HCT116 (cell line): Measurements from ENCODE around the gene RMP24.

Experiments used
- ATAC-seq: fragments of 200-7000 bp; cut with Tn5 transposase; 2 replicates; pipeline ENCODE4 v1.9.1; 2020; ENCODE audit warnings: mild to moderate bottlenecking, moderate library complexity
- BruUV-seq: library from RNA; stranded (reverse); fragments of 400-500 nt; replicated peaks from 2 replicates; lab custom pipeline; 2021; lab: Mats Ljungman, UMichigan
- CTCF ChIA-PET: fragments of 300-600 bp; sonication (Branson Sonifier 250); formaldehyde crosslinking; loops from one replicate; lab custom pipeline; 2021; ENCODE audit warnings: antibody characterized with exemption; lab: Charles Lee
- POLR2A ChIA-PET: fragments of 300-600, 350-600 bp; sonication (Branson Sonifier 250); formaldehyde crosslinking; loops from one replicate; lab custom pipeline; 2021; ENCODE audit warnings: antibody characterized with exemption; lab: Charles Lee
- RAD21 ChIA-PET, 2 experiments: fragments of 300-600 bp; sonication (Branson Sonifier 250); formaldehyde crosslinking; loops; one replicate each; lab custom pipeline; 2023; ENCODE audit warnings: low total read pairs in 2 of 2; ENCODE audit not compliant: uncharacterized antibody in 2 of 2, unreplicated experiment in 2 of 2, low non-redundant PET in 1 of 2; lab: Charles Lee
- DNase-seq: peaks from one replicate; pipeline ENCODE4 v3.0.0-alpha.2; 2010; ENCODE audit warnings: low read depth, low spot score
- H2AFZ ChIP-seq: fragments of 200-600 bp; shearing (Covaris generic), sonication (generic); 2 replicates; pipeline ENCODE4 v1.6.1; 2017; ENCODE audit warnings: low read depth, mixed run types, mixed read lengths, antibody characterized with exemption, low read length; ENCODE audit not compliant: poor library complexity, severe bottlenecking
- H3K27ac ChIP-seq: 2 replicates; pipeline ENCODE4 v1.5.1; 2012; ENCODE audit warnings: low read depth, low read length
- H3K27me3 ChIP-seq: fragments of 200-600 bp; sonication (generic); 2 replicates; pipeline ENCODE4 v1.6.1; 2016; ENCODE audit warnings: mixed run types, low read length, mixed read lengths; ENCODE audit not compliant: insufficient read depth
- H3K36me3 ChIP-seq, 2 experiments: fragments of 200-500 bp in 1 of 2; fragments of 200-600 bp in 1 of 2; sonication (Bioruptor generic) in 1 of 2; sonication (generic) in 1 of 2; 2 replicates each; pipeline versions ENCODE4 v1.5.1 to v1.6.1; 2014 to 2016; ENCODE audit warnings: low read length in 2 of 2, inconsistent platforms in 1 of 2, mixed read lengths in 1 of 2, mixed run types in 1 of 2; ENCODE audit not compliant: insufficient read depth in 2 of 2, control insufficient read depth in 1 of 2
- H3K4me1 ChIP-seq, 2 experiments: fragments of 200-600 bp in 1 of 2; sonication (generic) in 1 of 2; 2 replicates each; pipeline versions ENCODE4 v1.5.1 to v1.6.1; 2012 to 2017; ENCODE audit warnings: low read length in 2 of 2, inconsistent platforms in 1 of 2, mild to moderate bottlenecking in 1 of 2, mixed read lengths in 1 of 2, mixed run types in 1 of 2, moderate library complexity in 1 of 2; ENCODE audit not compliant: insufficient read depth in 2 of 2, control insufficient read depth in 1 of 2
- H3K4me2 ChIP-seq: fragments of 200-600 bp; sonication (generic); 2 replicates; pipeline ENCODE4 v1.6.1; 2017; ENCODE audit warnings: mixed run types, low read length, mixed read lengths
- H3K4me3 ChIP-seq, 2 experiments: fragments of 200-600 bp in 1 of 2; sonication (generic) in 1 of 2; replicated peaks in 1 of 2; 2 replicates each; pipeline ENCODE4 v1.5.1; 2011 to 2016; ENCODE audit warnings: low read length in 2 of 2, control low read depth in 1 of 2, low read depth in 1 of 2, mild to moderate bottlenecking in 1 of 2, mixed read lengths in 1 of 2, mixed run types in 1 of 2
- H3K79me2 ChIP-seq: fragments of 200-600 bp; sonication (generic); 2 replicates; pipeline ENCODE4 v1.6.1; 2017; ENCODE audit warnings: mild to moderate bottlenecking, mixed run types, low read length, moderate library complexity, mixed read lengths; ENCODE audit not compliant: insufficient read depth
- H3K9ac ChIP-seq: fragments of 200-600 bp; sonication (generic); 2 replicates; pipeline ENCODE4 v1.6.1; 2016; ENCODE audit warnings: low read length, mixed read lengths
- H3K9me2 ChIP-seq: fragments of 200-600 bp; sonication (generic), shearing (Covaris generic); 2 replicates; pipeline ENCODE4 v1.6.1; 2017; ENCODE audit warnings: mixed run types, mild to moderate bottlenecking, moderate library complexity; ENCODE audit not compliant: insufficient read depth
- H3K9me3 ChIP-seq, 2 experiments: fragments of 200-500 bp in 1 of 2; fragments of 200-600 bp in 1 of 2; sonication (Bioruptor generic) in 1 of 2; sonication (generic) in 1 of 2; 2 replicates each; pipeline ENCODE4 v1.6.1; 2014 to 2017; ENCODE audit warnings: low read length in 2 of 2, mixed read lengths in 2 of 2, inconsistent platforms in 1 of 2, low read depth in 1 of 2, mild to moderate bottlenecking in 1 of 2, mixed run types in 1 of 2, moderate library complexity in 1 of 2; ENCODE audit not compliant: control insufficient read depth in 1 of 2, insufficient read depth in 1 of 2
- H4K20me1 ChIP-seq: fragments of 200-600 bp; sonication (generic), shearing (Covaris generic); 2 replicates; pipeline ENCODE4 v1.6.1; 2017; ENCODE audit warnings: mixed run types, mild to moderate bottlenecking, moderate library complexity; ENCODE audit not compliant: insufficient read depth
- CEBPB ChIP-seq: IDR thresholded peaks from 2 replicates; pipeline ENCODE4 v1.6.1; 2012; ENCODE audit warnings: low read depth
- ELF1 ChIP-seq: IDR thresholded peaks from 2 replicates; pipeline ENCODE4 v1.6.1; 2012; ENCODE audit warnings: low read depth, borderline replicate concordance
- EZH2 ChIP-seq: fragments of 200-600 bp; sonication (generic); IDR thresholded peaks from 2 replicates; pipeline ENCODE4 v1.6.1; 2017; ENCODE audit warnings: antibody characterized with exemption, mixed run types
- EZH2phosphoT487 ChIP-seq: fragments of 200-600 bp; IDR thresholded peaks from 2 replicates; pipeline ENCODE4 v1.6.1; 2018; ENCODE audit warnings: antibody characterized with exemption, borderline replicate concordance
- FOSL1 ChIP-seq: IDR thresholded peaks from 2 replicates; pipeline ENCODE4 v1.6.1; 2012; ENCODE audit warnings: low read depth
- RAD21 ChIP-seq: IDR thresholded peaks from 2 replicates; pipeline ENCODE4 v1.6.1; 2012; ENCODE audit warnings: low read depth, mild to moderate bottlenecking
- SIN3A ChIP-seq: IDR thresholded peaks from 2 replicates; pipeline ENCODE4 v1.6.1; 2012; ENCODE audit warnings: low read depth
- SP1 ChIP-seq: IDR thresholded peaks from 2 replicates; pipeline ENCODE4 v1.6.1; 2012; ENCODE audit warnings: low read depth
- SRF ChIP-seq: IDR thresholded peaks from 2 replicates; pipeline ENCODE4 v1.6.1; 2012; ENCODE audit warnings: low read depth
- TCF7L2 ChIP-seq: IDR thresholded peaks from 2 replicates; pipeline ENCODE4 v1.7.0; 2011; ENCODE audit warnings: borderline replicate concordance, inconsistent platforms; ENCODE audit not compliant: insufficient read depth, insufficient read length; ENCODE audit errors: extremely low read depth
- ZFX ChIP-seq: fragments of 450-650 bp; IDR thresholded peaks from 2 replicates; pipeline ENCODE4 v1.6.1; 2017
- ZNF274 ChIP-seq: fragments of 200-500 bp; sonication (Bioruptor generic); IDR thresholded peaks from 2 replicates; pipeline ENCODE4 v1.6.1; 2014; ENCODE audit warnings: mild to moderate bottlenecking, low read depth, low read length, inconsistent platforms
- intact Hi-C: fragments of 100-400 bp; cut with micrococcal nuclease; formaldehyde crosslinking; loops from 2 replicates; pipeline ENCODE4 v1.10.0; 2022
- TF ChIP-seq, protein P1 (sequence below): IDR thresholded peaks from 2 replicates; pipeline ENCODE4 v1.6.1; 2011; ENCODE audit warnings: mild to moderate bottlenecking, low read length, moderate library complexity; ENCODE audit not compliant: insufficient replicate concordance; ENCODE audit errors: extremely low read depth
- TF ChIP-seq, protein P2 (sequence below): IDR thresholded peaks from 2 replicates; pipeline ENCODE4 v1.6.1; 2012
- TF ChIP-seq, protein P3 (sequence below): IDR thresholded peaks from 2 replicates; pipeline ENCODE4 v1.6.1; 2012
- TF ChIP-seq, protein P4 (sequence below), 3 experiments: fragments of 200-600 bp in 1 of 3; sonication (generic) in 1 of 3; IDR thresholded peaks in 2 of 3; conservative IDR thresholded peaks in 1 of 3; 2 replicates each; pipeline ENCODE4 v1.5.1; 2012 to 2017; ENCODE audit warnings: low read depth in 2 of 3, low read length in 2 of 3, antibody characterized with exemption in 1 of 3, borderline replicate concordance in 1 of 3, control low read depth in 1 of 3, mild to moderate bottlenecking in 1 of 3, mixed read lengths in 1 of 3, mixed run types in 1 of 3, moderate library complexity in 1 of 3; ENCODE audit not compliant: insufficient read depth in 1 of 3
- TF ChIP-seq, protein P5 (sequence below): IDR thresholded peaks from 2 replicates; pipeline ENCODE4 v1.6.1; 2012; ENCODE audit warnings: low read depth

The RMP24 gene

DNA sequence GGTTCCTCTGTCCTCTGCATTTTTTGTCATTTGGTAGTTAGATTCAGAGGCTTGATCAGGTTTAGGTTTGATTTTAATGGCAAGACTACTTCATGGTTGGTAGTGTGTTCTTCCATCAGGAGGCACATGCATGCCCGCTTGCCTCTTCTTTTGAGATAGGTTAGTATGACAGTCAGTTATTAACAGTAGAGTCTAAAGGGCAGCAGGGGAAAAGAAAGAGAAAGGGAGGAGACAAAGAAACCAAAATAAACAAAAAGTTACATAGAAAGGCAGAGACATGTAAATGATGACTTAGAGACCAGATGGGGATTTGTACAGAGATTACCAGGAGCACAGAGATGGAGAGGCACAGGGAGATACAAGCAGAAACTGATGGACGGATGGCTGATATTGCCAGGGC lies 10.2 kb upstream of the RMP24 start:
- no peak for DNase-seq
- no TSS peak for BruUV-seq
- Histone ChIP-seq H3K9me2 (no peaks in the 10 kb centered on the region), H3K79me2 (no peaks in the 10 kb centered on the region), H3K9me3 (no peaks in the 10 kb centered on the region; a peak in 1 of 4 replicates), H2AFZ (no peak overlapping the region), H3K27me3 (0 out of 2 replicates have a peak, but pooled peaks cover 3% of the 10 kb centered on the region), H3K4me1 (no peaks in the 10 kb centered on the region), H3K4me3 (no peak overlapping the region), H3K4me2 (no peak overlapping the region), H3K36me3 (no peaks in the 10 kb centered on the region), H4K20me1 (no peaks in the 10 kb centered on the region), H3K27ac (no peak overlapping the region), H3K9ac (no peak overlapping the region)
- ChIA-PET POLR2A (no interaction called here), CTCF (no interaction called here), RAD21 (no interaction called here)
- intact Hi-C loops: no loop called here
- ATAC-seq: no peak
- TF ChIP-seq, protein P1, sequence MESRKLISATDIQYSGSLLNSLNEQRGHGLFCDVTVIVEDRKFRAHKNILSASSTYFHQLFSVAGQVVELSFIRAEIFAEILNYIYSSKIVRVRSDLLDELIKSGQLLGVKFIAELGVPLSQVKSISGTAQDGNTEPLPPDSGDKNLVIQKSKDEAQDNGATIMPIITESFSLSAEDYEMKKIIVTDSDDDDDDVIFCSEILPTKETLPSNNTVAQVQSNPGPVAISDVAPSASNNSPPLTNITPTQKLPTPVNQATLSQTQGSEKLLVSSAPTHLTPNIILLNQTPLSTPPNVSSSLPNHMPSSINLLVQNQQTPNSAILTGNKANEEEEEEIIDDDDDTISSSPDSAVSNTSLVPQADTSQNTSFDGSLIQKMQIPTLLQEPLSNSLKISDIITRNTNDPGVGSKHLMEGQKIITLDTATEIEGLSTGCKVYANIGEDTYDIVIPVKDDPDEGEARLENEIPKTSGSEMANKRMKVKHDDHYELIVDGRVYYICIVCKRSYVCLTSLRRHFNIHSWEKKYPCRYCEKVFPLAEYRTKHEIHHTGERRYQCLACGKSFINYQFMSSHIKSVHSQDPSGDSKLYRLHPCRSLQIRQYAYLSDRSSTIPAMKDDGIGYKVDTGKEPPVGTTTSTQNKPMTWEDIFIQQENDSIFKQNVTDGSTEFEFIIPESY: no peak
- TF ChIP-seq, protein P2, sequence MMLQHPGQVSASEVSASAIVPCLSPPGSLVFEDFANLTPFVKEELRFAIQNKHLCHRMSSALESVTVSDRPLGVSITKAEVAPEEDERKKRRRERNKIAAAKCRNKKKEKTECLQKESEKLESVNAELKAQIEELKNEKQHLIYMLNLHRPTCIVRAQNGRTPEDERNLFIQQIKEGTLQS: no peak
- TF ChIP-seq ZNF274 (no peak), SP1 (no peak), TCF7L2 (no peak), RAD21 (no peak), SIN3A (no peak), CEBPB (no peak), EZH2 (no peak), ZFX (no peak), FOSL1 (no peak), SRF (no peak), EZH2phosphoT487 (no peak), ELF1 (no peak)
- TF ChIP-seq, protein P3, sequence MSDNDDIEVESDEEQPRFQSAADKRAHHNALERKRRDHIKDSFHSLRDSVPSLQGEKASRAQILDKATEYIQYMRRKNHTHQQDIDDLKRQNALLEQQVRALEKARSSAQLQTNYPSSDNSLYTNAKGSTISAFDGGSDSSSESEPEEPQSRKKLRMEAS: no peak
- TF ChIP-seq, protein P4, sequence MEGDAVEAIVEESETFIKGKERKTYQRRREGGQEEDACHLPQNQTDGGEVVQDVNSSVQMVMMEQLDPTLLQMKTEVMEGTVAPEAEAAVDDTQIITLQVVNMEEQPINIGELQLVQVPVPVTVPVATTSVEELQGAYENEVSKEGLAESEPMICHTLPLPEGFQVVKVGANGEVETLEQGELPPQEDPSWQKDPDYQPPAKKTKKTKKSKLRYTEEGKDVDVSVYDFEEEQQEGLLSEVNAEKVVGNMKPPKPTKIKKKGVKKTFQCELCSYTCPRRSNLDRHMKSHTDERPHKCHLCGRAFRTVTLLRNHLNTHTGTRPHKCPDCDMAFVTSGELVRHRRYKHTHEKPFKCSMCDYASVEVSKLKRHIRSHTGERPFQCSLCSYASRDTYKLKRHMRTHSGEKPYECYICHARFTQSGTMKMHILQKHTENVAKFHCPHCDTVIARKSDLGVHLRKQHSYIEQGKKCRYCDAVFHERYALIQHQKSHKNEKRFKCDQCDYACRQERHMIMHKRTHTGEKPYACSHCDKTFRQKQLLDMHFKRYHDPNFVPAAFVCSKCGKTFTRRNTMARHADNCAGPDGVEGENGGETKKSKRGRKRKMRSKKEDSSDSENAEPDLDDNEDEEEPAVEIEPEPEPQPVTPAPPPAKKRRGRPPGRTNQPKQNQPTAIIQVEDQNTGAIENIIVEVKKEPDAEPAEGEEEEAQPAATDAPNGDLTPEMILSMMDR (IDR thresholded peaks at IDR 0.05 in 2 of 3, conservative IDR thresholded peaks at IDR 0.05 in 1 of 3; ENCODE audit: borderline replicate concordance in 1 of 3, insufficient read depth in 1 of 3, low read depth in 2 of 3, low read length in 2 of 3): no peak
- TF ChIP-seq, protein P5, sequence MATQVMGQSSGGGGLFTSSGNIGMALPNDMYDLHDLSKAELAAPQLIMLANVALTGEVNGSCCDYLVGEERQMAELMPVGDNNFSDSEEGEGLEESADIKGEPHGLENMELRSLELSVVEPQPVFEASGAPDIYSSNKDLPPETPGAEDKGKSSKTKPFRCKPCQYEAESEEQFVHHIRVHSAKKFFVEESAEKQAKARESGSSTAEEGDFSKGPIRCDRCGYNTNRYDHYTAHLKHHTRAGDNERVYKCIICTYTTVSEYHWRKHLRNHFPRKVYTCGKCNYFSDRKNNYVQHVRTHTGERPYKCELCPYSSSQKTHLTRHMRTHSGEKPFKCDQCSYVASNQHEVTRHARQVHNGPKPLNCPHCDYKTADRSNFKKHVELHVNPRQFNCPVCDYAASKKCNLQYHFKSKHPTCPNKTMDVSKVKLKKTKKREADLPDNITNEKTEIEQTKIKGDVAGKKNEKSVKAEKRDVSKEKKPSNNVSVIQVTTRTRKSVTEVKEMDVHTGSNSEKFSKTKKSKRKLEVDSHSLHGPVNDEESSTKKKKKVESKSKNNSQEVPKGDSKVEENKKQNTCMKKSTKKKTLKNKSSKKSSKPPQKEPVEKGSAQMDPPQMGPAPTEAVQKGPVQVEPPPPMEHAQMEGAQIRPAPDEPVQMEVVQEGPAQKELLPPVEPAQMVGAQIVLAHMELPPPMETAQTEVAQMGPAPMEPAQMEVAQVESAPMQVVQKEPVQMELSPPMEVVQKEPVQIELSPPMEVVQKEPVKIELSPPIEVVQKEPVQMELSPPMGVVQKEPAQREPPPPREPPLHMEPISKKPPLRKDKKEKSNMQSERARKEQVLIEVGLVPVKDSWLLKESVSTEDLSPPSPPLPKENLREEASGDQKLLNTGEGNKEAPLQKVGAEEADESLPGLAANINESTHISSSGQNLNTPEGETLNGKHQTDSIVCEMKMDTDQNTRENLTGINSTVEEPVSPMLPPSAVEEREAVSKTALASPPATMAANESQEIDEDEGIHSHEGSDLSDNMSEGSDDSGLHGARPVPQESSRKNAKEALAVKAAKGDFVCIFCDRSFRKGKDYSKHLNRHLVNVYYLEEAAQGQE: no peak
